PC-3 (cell line): ENCODE measurements around the gene CSNK1G2.

ENCODE experiments used
- EZH2 ChIP-seq: fragments of 300-600 bp; sonication (generic); IDR thresholded peaks from one replicate; pipeline ENCODE4 v1.6.1; 2017; ENCODE audit warnings: antibody characterized with exemption, mild to moderate bottlenecking, low read length; ENCODE audit not compliant: unreplicated experiment
- EZH2phosphoT487 ChIP-seq: fragments of 300-600 bp; sonication (generic); IDR thresholded peaks from 2 replicates; pipeline ENCODE4 v1.6.1; 2018; ENCODE audit warnings: mild to moderate bottlenecking, antibody characterized with exemption, low read length, borderline replicate concordance
- TF ChIP-seq, protein P1 (sequence below): fragments of 300-600 bp; sonication (generic); conservative IDR thresholded peaks from 2 replicates; pipeline ENCODE4 v1.5.1; 2017; ENCODE audit warnings: antibody characterized with exemption, low read depth, mild to moderate bottlenecking, low read length

DNA sequence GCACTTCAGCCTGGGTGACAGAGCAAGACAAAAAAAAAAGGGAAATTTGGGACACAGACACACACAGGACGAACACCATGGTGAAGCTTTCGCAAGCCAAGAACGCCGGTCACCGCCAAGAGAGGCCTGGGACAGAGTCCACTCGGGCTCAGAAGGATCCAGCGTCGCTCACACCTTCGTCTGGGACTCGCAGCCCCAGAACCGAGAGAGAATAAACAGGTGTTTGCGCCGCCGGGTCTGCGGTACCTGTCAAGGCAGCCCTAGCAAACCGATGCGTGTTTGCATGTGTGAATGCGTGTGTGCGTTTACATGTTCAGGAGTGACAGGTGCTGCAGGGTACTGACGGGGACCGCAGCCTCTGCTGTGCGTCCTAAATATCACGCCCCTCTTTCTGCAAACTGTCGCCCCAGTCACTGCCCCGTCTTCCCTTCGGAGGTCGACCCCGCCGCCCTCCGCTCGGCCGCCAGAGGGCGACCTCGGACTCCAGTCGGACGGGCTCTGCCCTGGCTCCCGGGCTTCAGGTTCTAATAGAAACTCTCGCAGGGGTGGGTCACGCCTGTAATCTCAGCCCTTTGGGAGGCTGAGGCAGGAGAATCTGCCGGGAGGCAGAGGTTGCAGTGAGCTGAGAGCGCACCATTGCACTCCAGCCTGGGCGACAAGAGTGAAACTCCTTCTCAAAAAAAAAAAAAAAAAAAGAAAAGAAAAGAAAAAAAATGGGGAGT, 11.8 kb upstream of the CSNK1G2 start:
- TF ChIP-seq EZH2 = no peak
- TF ChIP-seq, protein P1, sequence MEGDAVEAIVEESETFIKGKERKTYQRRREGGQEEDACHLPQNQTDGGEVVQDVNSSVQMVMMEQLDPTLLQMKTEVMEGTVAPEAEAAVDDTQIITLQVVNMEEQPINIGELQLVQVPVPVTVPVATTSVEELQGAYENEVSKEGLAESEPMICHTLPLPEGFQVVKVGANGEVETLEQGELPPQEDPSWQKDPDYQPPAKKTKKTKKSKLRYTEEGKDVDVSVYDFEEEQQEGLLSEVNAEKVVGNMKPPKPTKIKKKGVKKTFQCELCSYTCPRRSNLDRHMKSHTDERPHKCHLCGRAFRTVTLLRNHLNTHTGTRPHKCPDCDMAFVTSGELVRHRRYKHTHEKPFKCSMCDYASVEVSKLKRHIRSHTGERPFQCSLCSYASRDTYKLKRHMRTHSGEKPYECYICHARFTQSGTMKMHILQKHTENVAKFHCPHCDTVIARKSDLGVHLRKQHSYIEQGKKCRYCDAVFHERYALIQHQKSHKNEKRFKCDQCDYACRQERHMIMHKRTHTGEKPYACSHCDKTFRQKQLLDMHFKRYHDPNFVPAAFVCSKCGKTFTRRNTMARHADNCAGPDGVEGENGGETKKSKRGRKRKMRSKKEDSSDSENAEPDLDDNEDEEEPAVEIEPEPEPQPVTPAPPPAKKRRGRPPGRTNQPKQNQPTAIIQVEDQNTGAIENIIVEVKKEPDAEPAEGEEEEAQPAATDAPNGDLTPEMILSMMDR = peak; percentile 70
- no peak for TF ChIP-seq EZH2phosphoT487
